Neural crest cell (in vitro differentiated cells): Measurements from ENCODE around the gene TTLL10. TPM values are rescaled to one million over a fixed set of nuclear protein-coding genes. Genes with fewer than 3 reads are reported as not detected.

Experiments
- DNase-seq: peaks from one replicate; pipeline ENCODE4 v3.0.0; 2021; ENCODE audit warnings: low read depth, mixed read lengths, low spot score
- H3K27ac Mint-ChIP-seq: one replicate; pipeline ENCODE4 v1.8.0; 2021; ENCODE audit warnings: mild to moderate bottlenecking, mixed read lengths; ENCODE audit not compliant: unreplicated experiment
- H3K27me3 Mint-ChIP-seq: 2 replicates; pipeline ENCODE4 v1.8.0; 2021; ENCODE audit warnings: low read depth, mild to moderate bottlenecking, mixed read lengths
- H3K36me3 Mint-ChIP-seq: 2 replicates; pipeline ENCODE4 v1.8.0; 2021; ENCODE audit warnings: low read depth, mild to moderate bottlenecking, mixed read lengths
- H3K4me1 Mint-ChIP-seq: 2 replicates; pipeline ENCODE4 v1.8.0; 2021; ENCODE audit warnings: mixed read lengths
- H3K4me3 Mint-ChIP-seq: one replicate; pipeline ENCODE4 v1.8.0; 2021; ENCODE audit warnings: mild to moderate bottlenecking, mixed read lengths
- H3K9me3 Mint-ChIP-seq: 2 replicates; pipeline ENCODE4 v1.8.0; 2021; ENCODE audit warnings: mixed read lengths
- total RNA-seq: library from RNA; stranded (reverse); gene quantifications from 2 replicates; pipeline ENCODE4 v1.2.1, GENCODE V29; 2021
- TF ChIP-seq, protein P1 (sequence below): fragments of 200-600 bp; sonication (generic); conservative IDR thresholded peaks from 2 replicates; pipeline ENCODE4 v1.5.0; 2021; ENCODE audit warnings: antibody characterized with exemption, mild to moderate bottlenecking

Gene TTLL10
- total RNA-seq, 1 donor from 2014 or later: not detected

GRCh38 chr1:1179346-1179982 is 5.8 kb downstream of the TTLL10 start:
- no peak overlapping the region for H3K27ac Mint-ChIP-seq
- H3K4me1 Mint-ChIP-seq: peaks cover 11% of the 10 kb centered on the region
- H3K4me3 Mint-ChIP-seq: no peak overlapping the region
- no peak for DNase-seq
- no peaks in the 10 kb centered on the region for H3K36me3 Mint-ChIP-seq
- H3K27me3 Mint-ChIP-seq: peaks cover 24% of the 10 kb centered on the region
- TF ChIP-seq, protein P1, sequence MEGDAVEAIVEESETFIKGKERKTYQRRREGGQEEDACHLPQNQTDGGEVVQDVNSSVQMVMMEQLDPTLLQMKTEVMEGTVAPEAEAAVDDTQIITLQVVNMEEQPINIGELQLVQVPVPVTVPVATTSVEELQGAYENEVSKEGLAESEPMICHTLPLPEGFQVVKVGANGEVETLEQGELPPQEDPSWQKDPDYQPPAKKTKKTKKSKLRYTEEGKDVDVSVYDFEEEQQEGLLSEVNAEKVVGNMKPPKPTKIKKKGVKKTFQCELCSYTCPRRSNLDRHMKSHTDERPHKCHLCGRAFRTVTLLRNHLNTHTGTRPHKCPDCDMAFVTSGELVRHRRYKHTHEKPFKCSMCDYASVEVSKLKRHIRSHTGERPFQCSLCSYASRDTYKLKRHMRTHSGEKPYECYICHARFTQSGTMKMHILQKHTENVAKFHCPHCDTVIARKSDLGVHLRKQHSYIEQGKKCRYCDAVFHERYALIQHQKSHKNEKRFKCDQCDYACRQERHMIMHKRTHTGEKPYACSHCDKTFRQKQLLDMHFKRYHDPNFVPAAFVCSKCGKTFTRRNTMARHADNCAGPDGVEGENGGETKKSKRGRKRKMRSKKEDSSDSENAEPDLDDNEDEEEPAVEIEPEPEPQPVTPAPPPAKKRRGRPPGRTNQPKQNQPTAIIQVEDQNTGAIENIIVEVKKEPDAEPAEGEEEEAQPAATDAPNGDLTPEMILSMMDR: no peak
- no peaks in the 10 kb centered on the region for H3K9me3 Mint-ChIP-seq

- H3K9me3 Mint-ChIP-seq: no peaks in the 10 kb centered on the region
- no peak for DNase-seq
- peaks cover 12% of the 10 kb centered on the region for H3K4me1 Mint-ChIP-seq
- no peak overlapping the region for H3K4me3 Mint-ChIP-seq
- H3K36me3 Mint-ChIP-seq: no peaks in the 10 kb centered on the region
- H3K27me3 Mint-ChIP-seq: peaks cover 20% of the 10 kb centered on the region
- no peak overlapping the region for H3K27ac Mint-ChIP-seq
- TF ChIP-seq, protein P1: no peak
Measured at GRCh38 chr1:1179983-1180861, 6.5 kb downstream of the TTLL10 start.

DNA sequence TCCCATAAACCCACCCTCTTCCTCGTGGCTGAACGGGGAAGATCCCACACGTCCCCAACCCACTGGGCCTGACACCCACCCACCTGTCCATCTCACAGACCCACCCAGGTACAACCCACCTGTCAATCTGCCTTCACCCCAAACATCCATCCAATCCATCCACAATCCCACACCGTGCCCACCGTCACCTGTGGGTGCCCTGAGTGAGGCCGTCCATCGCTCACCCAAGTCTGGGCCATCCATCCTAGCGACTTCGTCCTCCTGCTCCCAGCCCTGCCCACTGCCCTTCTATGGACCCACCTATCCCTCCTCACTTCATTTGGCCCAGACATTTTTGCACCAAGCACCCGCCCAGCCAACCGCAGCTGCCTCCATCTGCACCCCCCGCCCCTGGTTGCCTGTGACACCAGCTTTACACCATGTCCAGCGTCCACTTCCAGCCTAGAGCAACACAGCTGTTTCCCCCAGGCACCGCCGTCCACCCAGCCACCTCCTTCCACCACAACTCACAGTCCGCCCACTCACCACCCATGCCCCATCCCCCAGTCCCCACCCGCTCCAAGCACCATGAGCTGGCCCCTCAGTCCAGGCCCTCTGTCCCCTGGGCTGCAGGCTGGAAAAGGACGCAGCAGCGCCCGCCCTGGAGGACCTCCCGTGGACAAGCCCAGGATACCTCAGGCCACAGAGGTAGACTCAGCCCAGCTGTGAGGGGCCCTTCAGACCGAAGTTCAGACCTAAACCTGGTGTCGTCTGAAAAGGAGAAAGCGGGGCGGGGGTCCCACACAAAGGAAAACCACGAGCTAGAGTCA is 7.7 kb downstream of the TTLL10 start:
- DNase-seq: no peak
- H3K27ac Mint-ChIP-seq: peak overlapping the region; percentile 83
- peak overlapping the region; percentile 57 for H3K4me3 Mint-ChIP-seq
- H3K4me1 Mint-ChIP-seq: peaks cover 19% of the 10 kb centered on the region
- TF ChIP-seq, protein P1: no peak
- H3K27me3 Mint-ChIP-seq: peaks cover 10% of the 10 kb centered on the region
- no peaks in the 10 kb centered on the region for H3K36me3 Mint-ChIP-seq
- no peaks in the 10 kb centered on the region for H3K9me3 Mint-ChIP-seq

DNA sequence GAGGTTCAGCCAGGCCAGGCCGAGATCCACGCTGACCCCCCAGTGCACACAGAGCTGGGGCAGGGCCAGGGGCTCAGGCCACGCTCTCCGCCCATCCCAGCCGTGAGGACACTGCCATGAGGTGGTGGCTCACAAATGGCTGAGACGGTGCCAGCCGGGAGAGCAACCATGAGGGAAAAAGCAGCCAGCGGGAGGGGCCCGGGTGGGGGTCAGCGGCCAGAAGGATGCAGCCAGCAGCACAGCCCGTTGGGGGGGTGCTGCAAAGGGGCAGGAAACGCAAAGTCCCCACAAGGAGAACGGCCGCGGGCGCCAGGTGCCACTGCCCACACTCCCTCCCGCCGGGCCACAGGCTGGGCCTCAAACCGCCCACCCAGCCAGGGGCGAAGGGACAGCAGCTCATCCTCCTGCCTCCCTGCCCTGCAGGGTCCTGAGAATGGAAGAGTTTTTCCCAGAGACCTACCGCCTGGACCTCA is 8.3 kb downstream of the TTLL10 start:
- H3K27me3 Mint-ChIP-seq: peaks cover 5% of the 10 kb centered on the region
- H3K9me3 Mint-ChIP-seq: no peaks in the 10 kb centered on the region
- H3K36me3 Mint-ChIP-seq: no peaks in the 10 kb centered on the region
- no peak overlapping the region for H3K27ac Mint-ChIP-seq
- TF ChIP-seq, protein P1: no peak
- H3K4me3 Mint-ChIP-seq: no peak overlapping the region
- H3K4me1 Mint-ChIP-seq: peaks cover 16% of the 10 kb centered on the region
- DNase-seq: no peak

DNA sequence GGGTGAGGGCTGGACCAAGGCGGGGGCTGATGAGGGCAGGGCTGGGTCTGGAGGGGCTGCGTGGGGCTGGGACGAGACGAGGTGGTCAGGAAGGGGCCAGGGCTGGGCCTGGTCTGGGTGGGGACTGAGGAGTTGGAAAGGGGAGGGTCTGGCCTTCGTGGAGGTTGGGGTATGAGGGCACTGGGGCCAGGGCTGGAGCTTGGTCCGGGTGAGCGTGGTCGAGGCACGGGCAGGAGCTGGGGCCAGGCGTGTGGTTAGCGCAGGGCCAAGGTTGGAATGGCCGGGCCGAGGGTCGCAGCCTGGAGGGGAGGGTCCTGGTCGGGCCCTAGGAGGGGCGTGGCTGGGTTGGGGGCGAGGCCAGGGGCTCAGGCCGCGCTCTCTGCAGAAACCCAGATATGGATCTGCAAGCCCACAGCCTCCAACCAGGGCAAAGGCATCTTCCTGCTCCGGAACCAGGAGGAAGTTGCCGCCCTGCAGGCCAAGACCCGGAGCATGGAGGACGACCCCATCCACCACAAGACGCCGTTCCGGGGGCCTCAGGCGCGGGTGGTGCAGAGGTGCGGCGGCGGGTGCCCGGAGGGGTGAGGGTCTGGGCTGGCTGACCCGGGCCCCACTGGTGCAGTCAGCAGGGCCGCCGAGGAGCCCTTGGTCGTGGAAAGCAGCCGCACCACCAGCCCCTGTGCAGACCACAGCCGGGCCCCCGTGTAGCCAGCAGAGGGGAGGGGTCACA is 9.0 kb downstream of the TTLL10 start:
- no peaks in the 10 kb centered on the region for H3K36me3 Mint-ChIP-seq
- H3K4me3 Mint-ChIP-seq: no peak overlapping the region
- DNase-seq: no peak
- H3K9me3 Mint-ChIP-seq: no peaks in the 10 kb centered on the region
- no peak overlapping the region for H3K27ac Mint-ChIP-seq
- H3K27me3 Mint-ChIP-seq: no peaks in the 10 kb centered on the region
- TF ChIP-seq, protein P1: no peak
- peaks cover 13% of the 10 kb centered on the region for H3K4me1 Mint-ChIP-seq
